Femur (tissue), 1 donor: ENCODE data around the gene NUP50.

Source experiments
- DNase-seq: peaks from one replicate; pipeline ENCODE4 v3.0.0-alpha.2; 2017

NUP50 gene, protein sequence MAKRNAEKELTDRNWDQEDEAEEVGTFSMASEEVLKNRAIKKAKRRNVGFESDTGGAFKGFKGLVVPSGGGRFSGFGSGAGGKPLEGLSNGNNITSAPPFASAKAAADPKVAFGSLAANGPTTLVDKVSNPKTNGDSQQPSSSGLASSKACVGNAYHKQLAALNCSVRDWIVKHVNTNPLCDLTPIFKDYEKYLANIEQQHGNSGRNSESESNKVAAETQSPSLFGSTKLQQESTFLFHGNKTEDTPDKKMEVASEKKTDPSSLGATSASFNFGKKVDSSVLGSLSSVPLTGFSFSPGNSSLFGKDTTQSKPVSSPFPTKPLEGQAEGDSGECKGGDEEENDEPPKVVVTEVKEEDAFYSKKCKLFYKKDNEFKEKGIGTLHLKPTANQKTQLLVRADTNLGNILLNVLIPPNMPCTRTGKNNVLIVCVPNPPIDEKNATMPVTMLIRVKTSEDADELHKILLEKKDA

DNA sequence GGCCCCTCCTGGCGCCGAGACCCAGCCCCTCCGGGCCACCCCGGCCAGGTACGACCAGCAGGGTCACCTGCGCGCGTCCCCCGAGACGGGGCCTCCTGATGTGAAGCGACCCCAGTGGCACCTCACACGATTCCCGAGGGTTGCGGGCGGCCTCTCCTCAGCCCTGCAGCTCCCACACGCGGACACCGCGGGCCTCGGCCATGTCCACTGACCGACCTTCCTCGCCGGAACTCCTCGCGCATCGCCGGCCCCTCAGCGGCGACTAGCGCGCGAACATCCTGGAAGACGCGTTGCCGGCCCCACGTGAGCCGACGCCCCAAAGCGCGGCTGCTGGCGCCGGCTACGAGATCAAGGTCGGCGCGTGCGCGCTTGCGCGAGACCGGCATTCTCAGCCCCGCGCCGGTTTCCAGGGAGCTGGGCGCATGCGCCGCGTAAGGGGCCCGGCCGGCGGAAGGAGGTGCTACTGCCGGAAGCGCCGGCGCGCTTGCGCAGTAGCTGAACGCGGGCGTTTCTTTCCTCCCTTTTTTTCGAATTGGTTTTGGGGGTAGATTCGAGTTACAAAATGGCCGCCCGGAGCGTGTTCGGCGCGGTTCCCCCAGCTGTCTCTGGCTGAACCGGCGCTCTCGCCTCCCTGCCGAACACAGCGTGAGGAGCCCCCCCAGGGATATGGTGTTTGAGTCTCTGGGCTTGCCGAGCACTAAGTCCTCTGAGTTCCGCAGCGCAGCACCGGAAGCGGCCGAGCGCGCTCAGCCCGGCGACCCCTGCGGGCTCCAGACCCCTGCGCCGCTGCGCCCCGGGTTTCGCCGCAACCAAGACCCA, at the start of gene NUP50:
Gene NUP50 (plus strand): TSS at position 475 of the 819 bp plus-strand sequence. CDS start 4,253 bp downstream, outside the sequence.
- DNase-seq: peak; percentile 97

GRCh38 chr22:45120440-45120839, 43.3 kb upstream of the NUP50 start:
- DNase-seq: no peak

DNA sequence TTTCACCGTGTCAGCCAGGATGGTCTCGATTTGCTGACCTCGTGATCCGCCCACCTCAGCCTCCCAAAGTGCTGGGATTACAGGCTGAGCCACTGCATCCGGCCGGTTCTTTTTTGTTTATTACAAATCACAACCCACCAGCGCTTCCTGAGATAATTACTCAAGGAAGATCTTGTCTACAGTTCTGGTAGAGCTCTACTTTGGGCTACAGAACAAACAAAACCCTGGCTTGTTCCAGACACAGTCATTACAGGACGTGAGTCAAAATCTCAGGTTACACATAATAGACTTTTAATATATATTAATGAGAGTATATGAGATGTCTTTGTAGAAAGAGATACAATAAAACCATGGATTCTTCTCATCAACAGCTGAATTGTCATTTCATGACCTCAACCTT, 42.8 kb upstream of the NUP50 start:
- no peak for DNase-seq

DNA sequence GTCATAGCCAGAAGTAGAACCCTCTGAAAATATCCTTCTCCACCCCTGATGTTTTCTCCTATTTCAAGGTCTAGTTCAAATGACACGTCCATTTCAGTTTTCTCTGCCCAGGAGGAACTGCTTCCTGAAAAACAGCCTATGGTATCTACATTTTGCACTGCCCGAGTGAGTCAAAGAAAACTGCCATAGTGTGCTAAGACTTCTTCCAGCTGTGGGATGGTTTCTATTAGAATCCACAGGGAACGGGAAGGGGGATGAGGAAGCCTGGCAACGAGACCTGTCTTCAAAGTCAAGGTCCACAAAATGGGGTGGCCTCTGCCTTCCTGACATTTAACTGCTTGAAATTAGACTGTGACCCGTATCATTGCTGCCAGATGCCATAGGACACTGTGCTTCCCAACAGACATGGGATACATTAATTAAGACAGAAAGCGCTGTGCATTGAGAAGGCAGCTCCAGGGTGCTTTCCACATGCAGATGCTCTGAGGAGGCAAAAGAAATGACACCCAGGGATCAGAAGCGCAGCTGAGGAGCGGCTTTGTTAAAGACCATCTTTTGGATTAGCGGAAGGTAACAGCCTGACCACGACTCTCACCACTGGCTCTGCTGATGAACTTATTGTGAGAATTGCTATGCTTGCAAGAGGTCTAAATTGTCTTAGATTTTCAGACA, 39.4 kb upstream of the NUP50 start:
- no peak for DNase-seq

DNA sequence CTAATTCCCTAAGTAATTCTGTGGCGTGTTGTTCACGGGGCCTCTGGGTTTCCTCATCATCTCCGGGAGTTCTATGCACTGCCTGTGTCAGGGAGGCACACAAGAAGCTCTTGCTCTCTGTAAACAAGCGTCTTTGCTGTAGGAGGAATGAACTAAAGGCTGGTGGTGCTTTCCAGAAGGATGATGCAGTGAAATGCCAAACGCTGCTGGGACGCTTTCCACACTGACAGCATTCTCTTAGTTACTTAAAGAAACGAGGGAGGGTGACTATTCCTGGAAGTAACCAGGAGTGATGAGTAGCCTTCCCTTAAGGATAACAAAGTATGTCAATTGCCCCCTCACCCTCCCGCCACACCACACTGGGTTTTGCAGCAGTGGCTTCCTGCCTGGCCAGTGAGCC, 38.5 kb upstream of the NUP50 start:
- peak; percentile 29 for DNase-seq

DNA sequence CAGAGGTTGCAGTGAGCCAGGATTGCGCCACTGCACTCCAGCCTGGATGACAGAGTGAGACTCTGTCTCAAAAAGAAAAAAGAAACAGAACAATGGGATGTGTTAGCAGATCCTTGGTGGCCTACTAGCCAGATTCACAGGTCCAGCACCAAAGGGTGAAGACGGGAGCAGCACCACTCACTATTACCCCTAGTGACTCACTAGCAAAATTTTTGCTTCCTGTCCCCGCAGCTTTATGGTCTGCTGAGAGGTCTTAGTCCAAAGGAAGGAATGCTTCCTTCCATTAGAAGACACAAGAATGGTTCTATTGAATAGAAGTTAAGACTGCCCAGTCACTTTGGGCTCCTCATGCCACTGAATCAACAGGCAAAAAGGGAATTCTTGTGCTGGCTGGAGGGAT, 35.9 kb upstream of the NUP50 start:
- DNase-seq: no peak

- no peak for DNase-seq
Measured at GRCh38 chr22:45129703-45130524, 33.8 kb upstream of the NUP50 start.

DNA sequence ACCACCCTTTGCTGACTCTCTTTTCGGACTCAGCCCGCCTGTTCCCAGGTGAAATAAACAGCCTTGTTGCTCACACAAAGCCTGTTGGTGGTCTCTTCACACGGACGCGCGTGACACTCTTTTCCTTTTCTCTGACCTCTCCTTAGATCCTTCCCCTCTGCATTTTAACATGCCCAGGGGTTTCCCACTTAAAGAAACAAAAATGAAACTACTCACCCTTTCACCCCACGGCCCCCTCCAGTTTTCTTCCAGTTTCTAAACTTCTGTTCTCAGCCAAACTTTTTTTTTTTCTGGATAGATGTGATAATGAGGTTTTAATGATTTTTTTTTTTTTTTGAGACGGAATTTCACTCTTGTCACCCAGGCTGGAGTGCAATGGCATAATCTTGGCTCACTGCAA, 32.8 kb upstream of the NUP50 start:
- no peak for DNase-seq

DNA sequence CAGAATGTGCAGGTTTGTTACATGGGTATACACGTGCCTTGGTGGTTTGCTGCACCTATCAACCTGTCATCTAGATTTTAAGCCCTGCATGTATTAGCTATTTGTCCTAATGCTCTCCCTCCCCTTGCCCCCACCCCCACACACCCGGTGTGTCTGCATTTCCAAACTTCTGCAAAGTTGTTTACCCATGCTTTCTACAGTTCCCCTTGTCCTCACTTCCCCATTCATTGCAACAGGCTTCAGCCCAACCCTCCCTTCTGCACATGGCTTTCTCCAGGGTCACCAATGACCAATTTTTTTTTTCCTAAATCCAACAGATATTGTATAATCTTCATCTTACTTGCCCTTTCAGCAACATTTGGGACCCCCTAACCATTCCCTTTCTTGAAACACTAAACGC, 32.0 kb upstream of the NUP50 start:
- DNase-seq: peak; percentile 39

DNA sequence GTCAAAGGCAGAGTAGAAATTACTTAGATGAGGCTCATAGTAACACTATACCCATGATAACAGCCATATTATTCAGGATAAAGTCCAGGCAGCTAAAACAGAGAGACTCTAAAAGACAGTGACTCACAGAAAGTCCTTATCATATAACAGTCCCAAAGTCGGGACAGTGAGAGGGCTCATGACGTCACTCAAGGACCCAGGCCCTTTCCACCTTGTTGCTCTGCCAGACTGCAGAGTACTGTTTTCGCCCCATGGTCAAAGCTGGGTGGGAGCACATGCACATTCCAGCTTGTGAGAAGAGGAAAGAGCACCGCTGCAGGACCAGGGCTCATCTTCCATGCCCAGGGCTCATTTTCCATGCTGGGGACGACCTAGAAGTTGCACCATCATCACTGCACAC, 29.4 kb upstream of the NUP50 start:
- no peak for DNase-seq

GRCh38 chr22:45136594-45136993, 27.1 kb upstream of the NUP50 start:
- no peak for DNase-seq

DNA sequence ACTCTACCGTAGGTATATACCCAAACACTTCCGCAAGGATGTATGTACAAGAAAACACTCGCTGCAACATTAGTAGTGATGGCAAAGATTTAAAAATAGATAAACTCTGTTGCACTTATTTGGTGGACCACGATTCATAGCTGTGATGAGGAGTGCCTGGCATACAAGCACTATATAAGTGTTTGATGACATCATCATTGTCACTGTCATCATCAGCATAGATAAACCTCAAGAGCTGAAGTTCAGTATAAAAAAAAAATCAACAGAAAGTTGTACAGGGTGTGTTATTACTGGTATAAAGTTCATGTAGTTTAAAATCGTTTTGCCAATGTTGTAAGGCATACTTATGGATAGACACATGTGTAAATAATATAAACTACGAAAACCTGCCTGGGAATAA, 24.0 kb upstream of the NUP50 start:
- no peak for DNase-seq

- no peak for DNase-seq
Measured at GRCh38 chr22:45142376-45142775, 21.3 kb upstream of the NUP50 start.

- no peak for DNase-seq
Measured at GRCh38 chr22:45144916-45145315, 18.8 kb upstream of the NUP50 start.

DNA sequence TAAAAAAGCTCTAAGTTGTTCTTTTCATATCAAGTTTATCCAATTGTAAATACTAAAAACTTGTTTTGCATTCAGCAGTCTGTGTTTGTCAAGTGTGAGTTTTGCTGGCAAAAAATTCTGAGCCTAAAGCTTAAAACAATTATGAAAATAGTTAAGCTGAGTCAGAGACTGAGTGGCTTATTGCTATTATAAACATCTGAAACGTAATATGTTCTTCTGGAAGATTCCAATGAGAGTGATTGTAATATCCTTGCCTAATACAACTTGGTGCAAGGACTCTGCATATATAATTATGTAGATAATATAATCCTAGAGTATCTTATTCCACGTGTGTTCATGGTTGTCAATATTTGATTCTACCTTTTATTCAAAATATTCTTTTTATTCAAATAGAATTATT, 14.1 kb upstream of the NUP50 start:
- no peak for DNase-seq

- no peak for DNase-seq
Measured at GRCh38 chr22:45150139-45150538, 13.6 kb upstream of the NUP50 start.

DNA sequence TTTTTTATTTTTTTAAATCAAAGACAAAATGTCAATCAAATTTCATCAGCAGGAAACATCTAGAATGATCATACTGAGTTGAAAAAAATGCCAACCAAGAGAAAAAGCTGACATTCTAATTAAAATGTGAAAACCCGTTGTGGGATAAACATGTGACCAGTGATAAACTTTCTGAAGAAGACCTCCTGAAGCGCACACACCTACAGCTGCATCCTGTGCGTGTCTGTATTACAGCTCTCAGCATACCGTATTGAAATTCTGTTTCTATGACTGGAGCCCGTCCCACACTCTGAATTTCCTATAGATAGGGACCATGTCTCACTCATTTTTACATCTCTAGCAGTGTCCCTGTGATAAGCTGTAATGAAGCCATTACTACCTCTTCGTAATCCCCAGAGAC, 12.2 kb upstream of the NUP50 start:
- DNase-seq: no peak

DNA sequence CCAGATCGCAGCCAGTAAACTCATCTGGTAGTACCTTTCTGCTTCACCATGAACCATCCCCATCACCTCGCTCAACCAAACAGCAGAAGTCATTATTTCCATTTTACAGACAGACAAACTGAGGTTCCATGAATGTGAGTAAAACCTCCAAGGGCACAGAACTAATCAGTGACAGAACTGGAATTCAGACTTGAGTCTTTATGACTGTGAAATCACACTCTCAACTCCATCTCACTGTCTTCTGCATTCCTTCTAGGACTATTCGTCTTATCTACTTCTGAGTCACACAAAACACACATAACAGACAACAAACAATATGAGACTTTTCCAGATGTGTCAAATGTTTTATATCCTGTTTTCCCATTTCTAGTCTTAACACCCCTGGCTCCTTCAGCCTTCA, 9.3 kb upstream of the NUP50 start:
- no peak for DNase-seq

- DNase-seq: no peak
Measured at GRCh38 chr22:45155050-45155840, 8.5 kb upstream of the NUP50 start.

DNA sequence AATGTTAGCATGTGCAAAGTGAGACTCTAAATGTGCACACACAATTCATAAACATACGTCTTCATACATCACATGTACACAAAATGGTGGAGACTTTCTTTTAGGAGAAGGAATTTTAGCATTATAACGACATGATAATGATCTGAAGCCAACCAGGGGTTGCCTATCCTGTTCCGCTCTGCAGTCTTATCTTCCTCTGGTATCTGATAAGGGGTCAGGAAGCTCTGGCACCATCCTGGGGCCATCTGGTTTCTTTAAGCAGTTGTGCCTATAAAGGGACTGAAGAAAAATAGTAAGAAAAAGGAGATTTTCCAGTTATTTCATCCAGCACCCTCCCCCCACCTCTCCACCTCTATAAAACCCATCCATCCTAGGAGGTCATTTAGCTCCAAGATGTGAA, 5.8 kb upstream of the NUP50 start:
- no peak for DNase-seq

DNA sequence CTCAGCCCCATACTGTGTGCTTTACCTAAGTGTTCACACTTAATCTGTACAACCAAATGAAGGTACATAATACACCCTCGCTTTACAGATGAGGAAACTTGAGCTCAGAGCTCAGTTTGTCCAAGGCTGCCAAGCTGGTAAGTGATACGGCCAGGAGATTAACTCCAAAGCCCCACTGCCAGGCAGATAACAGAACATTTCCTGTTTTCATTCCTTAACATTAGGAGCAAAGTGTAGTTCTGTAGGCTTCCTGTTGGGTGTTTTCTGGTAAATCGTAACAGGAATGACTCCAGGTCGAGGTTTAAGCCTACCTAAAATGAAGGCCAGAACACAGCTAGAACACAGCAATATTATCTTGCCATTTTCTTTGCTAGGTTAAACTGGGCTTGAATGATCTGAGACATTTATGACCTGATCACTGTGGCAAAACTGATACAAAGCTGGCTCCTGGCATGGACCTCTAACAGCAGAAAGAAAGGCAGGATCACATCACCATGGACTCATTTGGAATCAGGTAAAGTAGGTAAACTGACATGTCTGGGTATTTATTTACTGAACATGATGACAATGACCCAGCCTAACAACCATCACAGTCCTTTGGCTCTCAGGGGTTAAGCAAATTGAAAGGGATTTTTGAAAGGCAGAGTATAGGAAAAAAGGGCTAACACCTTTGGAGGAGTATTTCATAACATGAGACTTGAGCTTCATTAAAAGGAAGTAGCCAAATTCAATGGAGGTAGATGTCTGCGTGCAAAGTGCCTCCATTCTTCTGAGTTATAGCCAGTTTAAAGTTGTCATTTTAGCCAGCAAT, 3.9 kb upstream of the NUP50 start:
- DNase-seq: no peak
